HepG2 (cell line): Measurements from ENCODE around the gene SCAI. TPM values are rescaled to one million over a fixed set of nuclear protein-coding genes. Genes with fewer than 3 reads are reported as not detected.

Experiments
- ARID4A ChIP-seq: sonication (generic); formaldehyde crosslinking; IDR thresholded peaks from 2 replicates; pipeline ENCODE4 v1.5.0; 2020; ENCODE audit warnings: mild to moderate bottlenecking, missing genetic modification reagents, borderline replicate concordance
- DZIP1 ChIP-seq: sonication (generic); formaldehyde crosslinking; IDR thresholded peaks from 2 replicates; pipeline ENCODE4 v1.5.0; 2020; ENCODE audit warnings: mild to moderate bottlenecking, missing genetic modification reagents
- ELK4 ChIP-seq: sonication (generic); formaldehyde crosslinking; IDR thresholded peaks from 2 replicates; pipeline ENCODE4 v1.9.0; 2021; ENCODE audit warnings: missing genetic modification reagents, borderline replicate concordance
- HNRNPH1 ChIP-seq: fragments of 200-400 bp; formaldehyde crosslinking; optimal IDR thresholded peaks from 2 replicates; pipeline ENCODE3; 2017; ENCODE audit warnings: mild to moderate bottlenecking, low read depth, low read length
- KDM4B ChIP-seq: sonication (generic); formaldehyde crosslinking; IDR thresholded peaks from 2 replicates; pipeline ENCODE4 v1.4.0; 2020; ENCODE audit warnings: missing genetic modification reagents
- LBX2 ChIP-seq: sonication (generic); formaldehyde crosslinking; IDR thresholded peaks from 2 replicates; pipeline ENCODE4 v1.5.0; 2020; ENCODE audit warnings: missing genetic modification reagents, mild to moderate bottlenecking, borderline replicate concordance
- MXI1 ChIP-seq: IDR thresholded peaks from 3 replicates; pipeline ENCODE4 v1.6.1; 2012; ENCODE audit warnings: low read depth, low read length, inconsistent platforms, borderline replicate concordance
- NAIF1 ChIP-seq: sonication (generic); formaldehyde crosslinking; IDR thresholded peaks from 2 replicates; pipeline ENCODE4 v1.5.0; 2020; ENCODE audit warnings: mild to moderate bottlenecking, missing genetic modification reagents, borderline replicate concordance
- NFATC3 ChIP-seq: sonication (generic); formaldehyde crosslinking; IDR thresholded peaks from 2 replicates; pipeline ENCODE4 v1.5.1; 2020; ENCODE audit warnings: mild to moderate bottlenecking, missing genetic modification reagents
- SOX5 ChIP-seq: IDR thresholded peaks from 2 replicates; pipeline ENCODE4 v1.6.1; 2016; ENCODE audit warnings: borderline replicate concordance
- STAG1 ChIP-seq: sonication (generic); formaldehyde crosslinking; IDR thresholded peaks from 2 replicates; pipeline ENCODE4 v1.4.0; 2020; ENCODE audit warnings: missing genetic modification reagents
- TEF ChIP-seq: sonication (generic); formaldehyde crosslinking; IDR thresholded peaks from 2 replicates; pipeline ENCODE4 v1.5.0; 2020; ENCODE audit warnings: missing genetic modification reagents
- ZNF225 ChIP-seq: sonication (generic); formaldehyde crosslinking; IDR thresholded peaks from 2 replicates; pipeline ENCODE4 v1.4.0; 2020; ENCODE audit warnings: mild to moderate bottlenecking, missing genetic modification reagents
- ZNF251 ChIP-seq: sonication (generic); formaldehyde crosslinking; IDR thresholded peaks from 2 replicates; pipeline ENCODE4 v1.9.0; 2021; ENCODE audit warnings: mild to moderate bottlenecking, missing genetic modification reagents
- ZNF3 ChIP-seq: IDR thresholded peaks from 2 replicates; pipeline ENCODE4 v1.7.0; 2017; ENCODE audit warnings: inconsistent platforms
- ZNF33B ChIP-seq: sonication (generic); formaldehyde crosslinking; IDR thresholded peaks from 2 replicates; pipeline ENCODE4 v1.5.1; 2020; ENCODE audit warnings: mild to moderate bottlenecking, missing genetic modification reagents
- ZNF639 ChIP-seq: conservative IDR thresholded peaks from 2 replicates; pipeline ENCODE4 v1.6.1; 2018; ENCODE audit warnings: missing genetic modification reagents
- ZNF766 ChIP-seq: sonication (generic); formaldehyde crosslinking; IDR thresholded peaks from 2 replicates; pipeline ENCODE4 v1.5.0; 2020; ENCODE audit warnings: missing genetic modification reagents, borderline replicate concordance
- polyA plus RNA-seq, 8 experiments: library from polyadenylated mRNA; depleted of rRNA in 3 of 8; stranded (reverse) in 7 of 8; unstranded in 1 of 8; fragments of >200 nt; fragmentation: Illumina TruSeq in 4 of 8; extraction: Trizol in 4 of 8; gene quantifications; 2 replicates each; pipeline versions ENCODE4 v1.2.1 to v1.2.3, GENCODE V29; 2011 to 2016; ENCODE audit warnings: low read depth in 4 of 8, missing spikeins in 1 of 8, mixed read lengths in 1 of 8; ENCODE audit not compliant: insufficient read depth in 1 of 8
- total RNA-seq, 5 experiments: library from RNA; depleted of rRNA; stranded (reverse); fragments of >200 nt; fragmentation: Illumina TruSeq; extraction: Trizol; gene quantifications; 2 replicates each; pipeline ENCODE4 v1.2.3, GENCODE V29; 2016; ENCODE audit warnings: low read depth in 1 of 5

The SCAI gene
- total and polyA plus RNA-seq, 2 of the 13 experiments (the other 11 are each of a cell fraction or from before 2014, with no cell fraction given): 4.4 to 8.4 TPM

GRCh38 chr9:124940894-124941678 lies 202.2 kb downstream of the SCAI start, which contains the start of gene GOLGA1 (continued):
- TF ChIP-seq ARID4A (CRISPR knock-in tag): peak; percentile 89; the same call in 1 of the 2 replicates
- no peak for TF ChIP-seq ZNF251
- no peak; the same call in 1 of the 2 replicates for TF ChIP-seq TEF (CRISPR knock-in tag)
- TF ChIP-seq ZNF639 (CRISPR knock-in tag): peak; percentile 95
- no peak for TF ChIP-seq ELK4 (CRISPR knock-in tag)
- TF ChIP-seq SOX5 (CRISPR knock-in tag): peak; percentile 60; the same call in 1 of the 2 replicates
- TF ChIP-seq MXI1: peak; percentile 84; the same call in 1 of the 3 replicates
- TF ChIP-seq LBX2 (CRISPR knock-in tag): 0 out of 2 replicates have a peak, but pooled peaks have one; percentile 47
- peak; percentile 50; the same call in 1 of the 2 replicates for TF ChIP-seq DZIP1 (CRISPR knock-in tag)
- TF ChIP-seq ZNF33B (CRISPR knock-in tag): peak; percentile 44
- no peak for TF ChIP-seq HNRNPH1
- TF ChIP-seq ZNF3: no peak
- no peak for TF ChIP-seq NAIF1 (CRISPR knock-in tag)
- TF ChIP-seq KDM4B (CRISPR knock-in tag): 0 out of 2 replicates have a peak, but pooled peaks have one; percentile 38
- TF ChIP-seq ZNF225 (CRISPR knock-in tag): no peak; the same call in 1 of the 2 replicates
- no peak for TF ChIP-seq NFATC3 (CRISPR knock-in tag)
- TF ChIP-seq STAG1 (CRISPR knock-in tag): no peak; the same call in 1 of the 2 replicates
- peak; percentile 87; the same call in 1 of the 2 replicates for TF ChIP-seq ZNF766
